Gastrocnemius medialis (tissue), 4 donors: ENCODE measurements around the gene BRINP1. TPM values are rescaled to one million over a fixed set of nuclear protein-coding genes. Genes with fewer than 3 reads are reported as not detected.

Source experiments
- ATAC-seq, 2 donors: fragments of 150-250 bp; one replicate each; pipeline ENCODE4 v1.9.1; 2016
- DNase-seq, 2 donors: peaks; one replicate each; pipeline ENCODE4 v3.0.0-alpha.2; 2019
- H3K27ac ChIP-seq, 4 donors: fragments of 200-600 bp; sonication (generic); 1 replicate in 1 of 4; 2 replicates in 3 of 4; pipeline ENCODE4 v1.5.1; 2016 to 2018; ENCODE audit warnings: mild to moderate bottlenecking in 2 of 4, moderate library complexity in 1 of 4
- H3K27me3 ChIP-seq, 3 donors: fragments of 200-600 bp; sonication (generic) in 2 of 3; 1 replicate in 1 of 3; 2 replicates in 2 of 3; pipeline versions ENCODE4 v1.5.1 to v1.6.0; 2016 to 2019; ENCODE audit warnings: mild to moderate bottlenecking in 1 of 3, moderate library complexity in 1 of 3
- H3K36me3 ChIP-seq, 2 donors: fragments of 200-600 bp; sonication (generic) in 1 of 2; one replicate each; pipeline ENCODE4 v1.5.1; 2017 to 2018
- H3K4me1 ChIP-seq, 2 donors: fragments of 200-600 bp; sonication (generic) in 1 of 2; one replicate each; pipeline ENCODE4 v1.5.1; 2016 to 2017; ENCODE audit warnings: mild to moderate bottlenecking in 2 of 2
- H3K4me3 ChIP-seq, 4 donors: fragments of 200-600 bp; sonication (generic) in 3 of 4; 1 replicate in 1 of 4; 2 replicates in 3 of 4; pipeline ENCODE4 v1.5.1; 2016 to 2019; ENCODE audit warnings: mild to moderate bottlenecking in 2 of 4
- H3K9me3 ChIP-seq, 3 donors: fragments of 200-600 bp; sonication (generic) in 2 of 3; 1 replicate in 1 of 3; 2 replicates in 2 of 3; pipeline ENCODE4 v1.5.1; 2016 to 2019
- POLR2A ChIP-seq, 2 donors: fragments of 450-650 bp; IDR thresholded peaks; one replicate each; pipeline ENCODE4 v1.6.1; 2017; ENCODE audit warnings: antibody characterized with exemption in 2 of 2, mild to moderate bottlenecking in 2 of 2, moderate library complexity in 2 of 2
- in situ Hi-C, 4 donors: fragments of 200-750 bp; cut with MboI; loops; one replicate each; pipeline versions ENCODE4 v1.15.0 to v1.8.0; 2017; ENCODE audit warnings: low sequenced_read_pairs in 4 of 4
- intact Hi-C: fragments of 100-400 bp; cut with DNase I; formaldehyde crosslinking; loops from one replicate; pipeline ENCODE4 v1.15.1; 2023; ENCODE audit warnings: low total_unique reads
- total RNA-seq, 4 donors: library from RNA; depleted of rRNA; stranded (reverse); fragments of >200 nt; gene quantifications; one replicate each; pipeline versions ENCODE4 v1.1.0 to v1.2.3, GENCODE V29; 2016
- TF ChIP-seq, protein P1 (sequence below), 5 experiments: fragments of 450-650 bp in 3 of 5; fragments of 200-600 bp in 2 of 5; sonication (generic) in 2 of 5; IDR thresholded peaks in 4 of 5; conservative IDR thresholded peaks in 1 of 5; 1 replicate in 4 of 5; 2 replicates in 1 of 5; pipeline ENCODE4 v1.5.1; 2016 to 2019; ENCODE audit warnings: antibody characterized with exemption in 5 of 5, mild to moderate bottlenecking in 3 of 5, moderate library complexity in 3 of 5

Gene BRINP1
- total RNA-seq, 4 donors from 2014 or later = 0.07 TPM; not detected in 3

GRCh38 chr9:119167876-119168275, 201.4 kb downstream of the BRINP1 start:
- no peak for TF ChIP-seq POLR2A (IDR thresholded peaks at IDR 0.05)
- TF ChIP-seq, protein P1, sequence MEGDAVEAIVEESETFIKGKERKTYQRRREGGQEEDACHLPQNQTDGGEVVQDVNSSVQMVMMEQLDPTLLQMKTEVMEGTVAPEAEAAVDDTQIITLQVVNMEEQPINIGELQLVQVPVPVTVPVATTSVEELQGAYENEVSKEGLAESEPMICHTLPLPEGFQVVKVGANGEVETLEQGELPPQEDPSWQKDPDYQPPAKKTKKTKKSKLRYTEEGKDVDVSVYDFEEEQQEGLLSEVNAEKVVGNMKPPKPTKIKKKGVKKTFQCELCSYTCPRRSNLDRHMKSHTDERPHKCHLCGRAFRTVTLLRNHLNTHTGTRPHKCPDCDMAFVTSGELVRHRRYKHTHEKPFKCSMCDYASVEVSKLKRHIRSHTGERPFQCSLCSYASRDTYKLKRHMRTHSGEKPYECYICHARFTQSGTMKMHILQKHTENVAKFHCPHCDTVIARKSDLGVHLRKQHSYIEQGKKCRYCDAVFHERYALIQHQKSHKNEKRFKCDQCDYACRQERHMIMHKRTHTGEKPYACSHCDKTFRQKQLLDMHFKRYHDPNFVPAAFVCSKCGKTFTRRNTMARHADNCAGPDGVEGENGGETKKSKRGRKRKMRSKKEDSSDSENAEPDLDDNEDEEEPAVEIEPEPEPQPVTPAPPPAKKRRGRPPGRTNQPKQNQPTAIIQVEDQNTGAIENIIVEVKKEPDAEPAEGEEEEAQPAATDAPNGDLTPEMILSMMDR (IDR thresholded peaks at IDR 0.05 in 4 of 5, conservative IDR thresholded peaks at IDR 0.05 in 1 of 5) = no peak
- Histone ChIP-seq H3K27me3 (no peaks in the 10 kb centered on the region), H3K27ac (no peak overlapping the region), H3K4me1 (no peaks in the 10 kb centered on the region), H3K9me3 (no peaks in the 10 kb centered on the region), H3K4me3 (no peak overlapping the region), H3K36me3 (no peaks in the 10 kb centered on the region)
- in situ Hi-C loops = no loop called here
- intact Hi-C loops = no loop called here
- ATAC-seq (no peak), DNase-seq (no peak)

- in situ Hi-C loops = no loop called here
- Histone ChIP-seq H3K9me3 (no peaks in the 10 kb centered on the region), H3K4me3 (no peak overlapping the region), H3K27ac (no peak overlapping the region), H3K27me3 (no peaks in the 10 kb centered on the region), H3K36me3 (no peaks in the 10 kb centered on the region), H3K4me1 (no peaks in the 10 kb centered on the region)
- ATAC-seq = no peak
- DNase-seq = no peak
- TF ChIP-seq, protein P1 (IDR thresholded peaks at IDR 0.05 in 4 of 5, conservative IDR thresholded peaks at IDR 0.05 in 1 of 5) = no peak
- no peak for TF ChIP-seq POLR2A (IDR thresholded peaks at IDR 0.05)
- intact Hi-C loops = no loop called here
Observed at GRCh38 chr9:119167267-119167666, 202.0 kb downstream of the BRINP1 start.

DNA sequence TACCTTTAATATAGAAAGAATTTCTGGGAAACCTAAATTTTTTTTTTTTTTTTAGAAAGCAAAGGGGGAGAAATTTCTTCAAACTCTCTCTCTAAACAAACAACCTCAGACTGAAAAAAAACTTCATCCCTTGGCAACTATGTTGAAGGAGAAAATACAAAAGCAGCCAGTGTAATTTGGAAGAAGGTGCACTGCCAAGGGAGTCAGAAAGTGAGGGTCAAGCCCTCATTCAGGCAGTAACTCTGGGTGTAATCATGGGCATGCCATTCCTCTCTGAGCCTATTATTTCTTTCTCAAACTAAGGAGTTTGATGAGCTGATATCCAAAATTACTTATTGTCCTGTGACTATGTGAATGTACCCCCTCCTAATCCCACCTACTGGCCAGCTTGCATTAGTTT, 203.1 kb downstream of the BRINP1 start:
- intact Hi-C loops (no loop called here), in situ Hi-C loops (no loop called here)
- DNase-seq = no peak
- Histone ChIP-seq H3K4me1 (no peaks in the 10 kb centered on the region), H3K27me3 (no peaks in the 10 kb centered on the region), H3K9me3 (no peaks in the 10 kb centered on the region), H3K4me3 (no peak overlapping the region), H3K36me3 (no peaks in the 10 kb centered on the region), H3K27ac (no peak overlapping the region)
- no peak for ATAC-seq
- TF ChIP-seq, protein P1 (IDR thresholded peaks at IDR 0.05 in 4 of 5, conservative IDR thresholded peaks at IDR 0.05 in 1 of 5) = no peak
- TF ChIP-seq POLR2A (IDR thresholded peaks at IDR 0.05) = no peak

DNA sequence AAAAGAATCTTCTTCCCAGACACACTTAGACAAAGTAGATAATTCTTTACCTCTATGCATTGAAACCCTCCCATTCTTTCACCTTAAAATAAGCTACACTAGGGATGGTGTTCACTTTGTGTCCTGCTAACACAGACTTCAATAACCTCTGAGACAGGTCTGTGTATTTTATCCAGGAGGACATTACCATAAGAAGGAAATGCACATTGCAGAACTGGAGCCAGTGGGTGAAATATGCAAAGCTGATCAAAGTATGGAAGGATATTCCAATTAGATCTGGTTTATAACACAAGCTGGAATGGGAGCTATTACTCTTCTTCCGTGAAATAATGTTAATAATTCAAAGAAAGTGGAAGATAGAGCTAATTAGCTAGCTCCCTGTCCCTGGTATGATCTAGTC, 204.1 kb downstream of the BRINP1 start:
- TF ChIP-seq, protein P1 (IDR thresholded peaks at IDR 0.05 in 4 of 5, conservative IDR thresholded peaks at IDR 0.05 in 1 of 5) = no peak
- TF ChIP-seq POLR2A (IDR thresholded peaks at IDR 0.05) = no peak
- DNase-seq (no peak), ATAC-seq (no peak)
- intact Hi-C loops = no loop called here
- Histone ChIP-seq H3K4me3 (no peak overlapping the region), H3K27ac (no peak overlapping the region), H3K36me3 (no peaks in the 10 kb centered on the region), H3K27me3 (no peaks in the 10 kb centered on the region), H3K4me1 (no peaks in the 10 kb centered on the region), H3K9me3 (no peaks in the 10 kb centered on the region)
- in situ Hi-C loops = no loop called here

GRCh38 chr9:119164716-119165115, 204.5 kb downstream of the BRINP1 start:
- ATAC-seq (no peak), DNase-seq (no peak)
- TF ChIP-seq POLR2A (IDR thresholded peaks at IDR 0.05) = no peak
- TF ChIP-seq, protein P1 (IDR thresholded peaks at IDR 0.05 in 4 of 5, conservative IDR thresholded peaks at IDR 0.05 in 1 of 5) = no peak
- no peaks in the 10 kb centered on the region for H3K9me3 ChIP-seq
- no peak overlapping the region for H3K4me3 ChIP-seq
- in situ Hi-C loops (no loop called here), intact Hi-C loops (no loop called here)
- no peaks in the 10 kb centered on the region for H3K4me1 ChIP-seq
- H3K36me3 ChIP-seq = no peaks in the 10 kb centered on the region
- no peaks in the 10 kb centered on the region for H3K27me3 ChIP-seq
- no peak overlapping the region for H3K27ac ChIP-seq
